ENCODE data around the gene OR2K2.
"Not testable (repeated sequence)": the region's sequence is repeated elsewhere in the genome, so short reads cannot be mapped to it uniquely, and the experiment has no call there.

The OR2K2 gene

DNA sequence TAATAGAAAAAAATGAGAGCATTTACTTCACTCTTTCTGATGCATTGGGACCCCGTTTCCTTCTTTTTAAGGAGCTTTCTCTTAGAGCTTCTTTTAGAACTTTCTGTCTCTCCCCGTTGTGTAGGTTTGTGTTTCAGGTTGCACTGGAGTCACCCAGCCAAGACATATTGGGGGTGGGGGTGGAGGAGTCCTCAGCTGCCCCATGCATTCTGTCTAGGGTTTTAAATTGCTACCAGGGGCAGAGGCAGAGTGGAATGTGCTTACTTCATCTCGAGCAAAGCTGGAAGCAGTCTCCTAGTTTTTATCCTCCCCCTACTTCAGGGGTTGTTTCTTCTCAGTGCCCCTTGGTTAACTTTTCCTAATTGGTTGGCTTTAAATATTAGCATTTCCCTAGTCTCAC is 9.4 kb downstream of the OR2K2 start:
- TF ChIP-seq, protein P1, sequence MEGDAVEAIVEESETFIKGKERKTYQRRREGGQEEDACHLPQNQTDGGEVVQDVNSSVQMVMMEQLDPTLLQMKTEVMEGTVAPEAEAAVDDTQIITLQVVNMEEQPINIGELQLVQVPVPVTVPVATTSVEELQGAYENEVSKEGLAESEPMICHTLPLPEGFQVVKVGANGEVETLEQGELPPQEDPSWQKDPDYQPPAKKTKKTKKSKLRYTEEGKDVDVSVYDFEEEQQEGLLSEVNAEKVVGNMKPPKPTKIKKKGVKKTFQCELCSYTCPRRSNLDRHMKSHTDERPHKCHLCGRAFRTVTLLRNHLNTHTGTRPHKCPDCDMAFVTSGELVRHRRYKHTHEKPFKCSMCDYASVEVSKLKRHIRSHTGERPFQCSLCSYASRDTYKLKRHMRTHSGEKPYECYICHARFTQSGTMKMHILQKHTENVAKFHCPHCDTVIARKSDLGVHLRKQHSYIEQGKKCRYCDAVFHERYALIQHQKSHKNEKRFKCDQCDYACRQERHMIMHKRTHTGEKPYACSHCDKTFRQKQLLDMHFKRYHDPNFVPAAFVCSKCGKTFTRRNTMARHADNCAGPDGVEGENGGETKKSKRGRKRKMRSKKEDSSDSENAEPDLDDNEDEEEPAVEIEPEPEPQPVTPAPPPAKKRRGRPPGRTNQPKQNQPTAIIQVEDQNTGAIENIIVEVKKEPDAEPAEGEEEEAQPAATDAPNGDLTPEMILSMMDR (IDR thresholded peaks at IDR 0.05; ENCODE audit: low read depth, low read length, missing control alignments), result no peak
- DNase-seq (ENCODE audit: low read depth), result no peak
- no peak overlapping the region for H3K4me3 ChIP-seq (ENCODE audit: low read depth, low read length)

DNA sequence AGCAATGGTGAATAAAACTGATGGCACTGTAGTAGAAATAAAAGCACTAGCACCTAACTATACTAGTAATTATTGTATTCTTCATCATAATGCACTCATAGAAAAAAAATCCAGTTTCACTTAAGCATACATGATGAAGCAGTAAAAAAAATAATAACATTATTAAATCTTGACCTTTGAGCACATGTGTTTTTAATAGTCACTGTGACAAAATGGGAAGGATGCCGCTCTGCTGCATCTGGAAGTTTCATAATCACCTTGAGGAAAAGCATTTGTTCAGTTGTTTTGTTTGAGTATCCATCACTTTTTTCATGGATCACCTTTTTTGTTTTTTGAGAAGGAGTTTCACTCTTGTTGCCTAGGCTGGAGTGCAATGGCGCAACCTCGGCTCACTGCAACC is 13.2 kb downstream of the OR2K2 start:
- TF ChIP-seq, protein P1 (IDR thresholded peaks at IDR 0.05; ENCODE audit: low read depth, low read length, missing control alignments), result no peak
- no peak overlapping the region for H3K4me3 ChIP-seq (ENCODE audit: low read depth, low read length)
- DNase-seq (ENCODE audit: low read depth), result no peak

DNA sequence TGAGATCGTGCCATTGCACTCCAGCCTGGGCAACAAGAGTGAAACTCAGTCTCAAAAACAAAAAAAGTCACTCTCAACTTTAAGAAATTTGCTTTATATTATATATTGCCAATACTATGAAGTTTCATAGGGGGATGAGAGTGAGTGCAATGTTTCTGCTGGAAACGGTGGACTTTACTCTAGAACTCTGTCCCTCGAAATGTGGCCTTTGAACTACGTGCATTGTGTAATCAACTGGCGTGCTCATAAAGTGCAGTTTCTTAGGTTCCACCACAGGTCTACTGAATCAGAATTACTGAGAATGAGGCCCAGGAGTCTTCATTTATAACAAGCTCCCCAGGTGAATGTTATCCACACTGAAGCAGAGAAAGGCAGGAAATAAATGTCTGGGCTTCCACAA is 24.1 kb downstream of the OR2K2 start:
- TF ChIP-seq, protein P1 (IDR thresholded peaks at IDR 0.05; ENCODE audit: low read depth, low read length, missing control alignments), result no peak
- H3K4me3 ChIP-seq (ENCODE audit: low read depth, low read length), result no peak overlapping the region
- no peak for DNase-seq (ENCODE audit: low read depth)

DNA sequence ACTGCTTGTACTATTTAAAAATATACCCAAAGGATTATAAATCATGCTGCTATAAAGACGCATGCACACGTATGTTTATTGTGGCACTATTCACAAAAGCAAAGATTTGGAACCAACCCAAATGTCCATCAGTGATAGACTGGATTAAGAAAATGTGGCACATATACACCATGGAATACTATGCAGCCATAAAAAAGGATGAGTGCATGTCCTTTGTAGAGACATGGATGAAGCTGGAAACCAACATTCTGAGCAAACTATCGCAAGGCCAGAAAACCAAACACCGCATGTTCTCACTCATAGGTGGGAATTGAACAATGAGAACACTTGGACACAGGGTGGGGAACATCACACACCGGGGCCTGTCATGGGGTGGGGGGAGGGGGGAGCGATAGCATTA is 26.0 kb downstream of the OR2K2 start:
- DNase-seq (ENCODE audit: low read depth); H3K4me3 ChIP-seq (ENCODE audit: low read depth, low read length): not testable (repeated sequence)

DNA sequence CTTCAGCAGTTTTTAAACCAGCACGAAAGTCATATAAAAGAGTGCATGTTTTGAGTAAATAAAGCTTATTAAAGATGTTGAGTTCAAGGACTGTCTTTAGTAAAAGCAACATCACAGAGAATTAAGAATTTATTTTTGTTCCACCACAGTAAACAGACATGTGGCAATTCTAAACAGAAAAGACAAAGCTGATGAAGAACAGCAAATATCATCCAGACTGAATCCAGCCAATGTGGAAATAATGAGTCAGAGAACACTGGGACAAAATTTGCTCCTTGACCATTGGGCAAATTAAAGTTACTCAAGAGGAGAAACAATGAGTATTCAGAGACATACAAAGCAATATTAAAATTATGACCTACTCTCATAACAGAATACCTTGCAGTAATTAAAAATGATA is 28.8 kb downstream of the OR2K2 start:
- DNase-seq (ENCODE audit: low read depth), result no peak
- TF ChIP-seq, protein P1 (IDR thresholded peaks at IDR 0.05; ENCODE audit: low read depth, low read length, missing control alignments), result no peak
- H3K4me3 ChIP-seq (ENCODE audit: low read depth, low read length), result no peak overlapping the region

DNA sequence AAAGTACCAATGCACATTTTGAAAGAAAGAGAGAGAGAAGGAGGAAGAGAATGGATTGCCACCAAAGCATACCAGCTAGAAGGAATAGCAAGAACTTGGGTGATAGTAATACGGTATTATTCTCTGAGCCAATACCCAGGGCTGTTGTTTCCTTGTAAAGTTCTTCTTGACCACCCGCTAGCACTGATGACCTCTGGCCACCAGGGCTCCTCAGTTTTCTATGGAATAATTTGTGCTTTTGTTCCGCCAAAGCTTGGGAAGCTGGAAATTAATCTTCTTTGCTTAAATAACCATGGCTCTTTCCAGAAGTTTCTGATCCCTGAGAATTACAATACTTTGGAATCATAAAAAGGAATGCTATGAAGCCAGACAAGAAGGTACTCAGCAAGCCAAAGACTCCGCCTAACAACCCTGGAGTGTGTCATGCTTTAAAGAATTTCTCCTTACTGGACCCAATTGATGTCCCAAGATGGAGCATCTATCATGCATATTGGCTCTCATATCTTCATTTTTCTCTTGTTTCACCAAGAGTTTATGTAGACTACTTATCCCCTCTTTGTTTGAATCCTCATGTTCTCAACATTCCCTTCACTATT is 29.8 kb downstream of the OR2K2 start:
- H3K4me3 ChIP-seq (ENCODE audit: low read depth, low read length), result no peak overlapping the region
- TF ChIP-seq, protein P1 (IDR thresholded peaks at IDR 0.05; ENCODE audit: low read depth, low read length, missing control alignments), result no peak
- no peak for DNase-seq (ENCODE audit: low read depth)

DNA sequence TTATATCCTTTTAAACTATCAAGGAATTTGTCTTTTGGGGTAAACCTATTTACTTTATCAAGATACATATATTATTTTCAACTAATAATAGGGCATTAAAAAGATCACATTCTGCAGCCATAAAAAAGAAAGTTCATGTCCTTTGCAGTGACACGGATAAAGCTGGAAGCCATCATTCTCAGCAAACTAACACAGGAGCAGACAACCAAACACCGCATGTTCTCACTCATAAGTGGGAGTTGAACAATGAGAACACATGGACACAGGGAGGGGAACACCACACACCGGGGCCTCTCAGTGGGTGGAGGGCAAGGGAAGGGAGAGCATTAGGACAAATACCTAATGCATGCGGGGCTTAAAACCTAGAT is 30.4 kb downstream of the OR2K2 start:
- not testable (repeated sequence) for H3K4me3 ChIP-seq (ENCODE audit: low read depth, low read length)

DNA sequence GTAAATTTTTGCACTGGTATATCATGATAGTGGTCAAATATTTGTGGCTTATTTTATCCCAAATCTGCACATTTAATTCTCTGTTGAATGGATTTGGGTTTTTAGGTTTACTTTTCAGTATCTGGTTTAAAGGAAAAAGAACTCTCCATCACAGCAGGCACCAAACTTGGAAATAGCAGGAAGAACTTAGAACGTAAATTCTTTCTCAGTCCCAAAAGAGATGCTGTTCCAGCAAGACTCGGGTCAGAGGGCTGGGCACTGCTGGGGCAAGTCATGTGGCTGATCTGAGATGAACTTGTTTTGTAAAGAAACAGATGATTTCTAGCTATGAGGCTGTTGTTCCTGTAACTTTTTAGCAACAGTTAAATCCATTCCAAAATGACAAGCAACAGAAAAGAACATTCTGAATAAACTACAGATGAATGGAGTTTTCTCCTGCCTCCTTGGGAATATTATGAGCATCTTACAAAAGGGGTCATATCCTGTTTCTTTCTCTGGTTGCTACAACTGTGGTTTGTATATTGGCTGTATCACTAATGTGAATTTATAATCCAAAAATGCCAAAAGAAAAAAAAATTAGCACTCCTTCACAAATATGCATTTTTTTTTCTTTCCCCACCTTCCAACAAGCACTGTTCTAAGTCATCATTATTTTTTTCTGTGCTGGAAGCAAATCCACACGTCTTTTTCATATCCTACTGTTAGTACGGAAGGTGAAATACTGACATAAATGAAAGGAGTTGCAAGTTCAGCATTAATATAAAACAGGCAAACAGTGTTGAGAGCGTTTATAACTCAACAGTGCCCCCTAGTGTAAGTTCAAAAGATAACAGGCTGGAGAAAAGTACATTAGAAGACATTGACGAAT is 31.1 kb downstream of the OR2K2 start:
- no peak overlapping the region for H3K4me3 ChIP-seq (ENCODE audit: low read depth, low read length)
- no peak for DNase-seq (ENCODE audit: low read depth)
- TF ChIP-seq, protein P1 (IDR thresholded peaks at IDR 0.05; ENCODE audit: low read depth, low read length, missing control alignments), result peak; percentile 54

More for the DNA sequence above, 30.4 kb downstream of the OR2K2 start:
- not testable (repeated sequence) for DNase-seq (ENCODE audit: low read depth)

Measured in GM12864 (cell line).